Measurements from ENCODE around the gene PARN.

PARN gene

DNA sequence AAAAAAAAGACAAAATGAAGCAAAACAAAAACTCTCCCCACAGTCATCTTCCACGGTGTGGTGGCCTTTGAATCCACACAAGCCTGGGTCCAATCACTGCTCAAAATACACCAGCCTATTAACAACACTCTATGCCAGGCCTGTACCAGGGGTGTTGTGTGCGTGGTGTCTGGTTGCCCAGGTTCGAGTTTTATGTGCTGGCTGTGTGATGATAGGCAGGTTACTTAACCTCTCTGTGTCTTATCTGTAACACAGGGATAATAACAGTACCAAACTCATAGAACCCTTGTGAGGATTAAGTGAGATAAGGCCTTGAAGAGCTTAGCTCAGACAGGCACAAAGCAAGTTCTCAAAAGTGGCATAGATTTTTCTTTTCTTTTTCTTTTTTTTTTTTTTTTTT, 235.2 kb downstream of the PARN start:
- no peak for DNase-seq

DNA sequence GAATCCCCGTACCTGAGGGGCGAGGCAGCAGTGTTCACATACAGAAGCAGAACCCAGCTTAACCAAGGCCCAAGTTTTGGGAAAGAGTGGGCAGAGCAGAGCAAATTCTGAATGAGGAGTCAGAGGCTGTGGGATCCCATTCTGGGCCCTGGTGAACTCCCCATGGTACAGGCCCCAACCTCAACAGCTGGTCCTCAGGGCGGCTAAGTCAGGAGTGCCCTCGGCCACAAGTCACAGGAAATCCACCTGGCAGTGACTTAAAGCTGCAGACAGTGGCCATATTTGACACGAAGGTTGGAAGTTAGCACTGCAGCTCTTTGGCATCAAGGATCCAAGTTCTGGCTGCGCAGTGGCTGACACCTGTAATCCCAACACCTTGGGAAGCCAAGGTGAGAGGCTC, 237.1 kb downstream of the PARN start:
- no peak for DNase-seq

DNA sequence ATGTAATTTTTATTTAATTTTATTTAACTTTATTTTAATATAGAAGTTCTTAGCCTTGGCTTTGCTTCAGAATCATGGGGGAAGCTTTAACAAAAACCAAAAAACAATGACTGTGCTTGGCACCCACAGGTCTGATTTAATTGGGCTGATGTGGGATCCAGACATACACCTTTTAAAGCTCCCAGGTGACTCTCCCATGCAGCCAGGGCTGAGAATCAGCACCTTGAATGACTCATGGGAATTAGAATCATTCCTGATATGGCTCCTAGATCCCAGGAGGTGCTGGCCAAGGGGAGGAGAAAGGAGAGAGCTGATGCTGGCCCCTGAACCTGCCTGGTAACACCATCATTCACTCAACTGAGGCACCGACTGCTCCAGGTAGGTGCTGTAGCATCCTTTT, 240.7 kb downstream of the PARN start:
- no peak for DNase-seq

DNA sequence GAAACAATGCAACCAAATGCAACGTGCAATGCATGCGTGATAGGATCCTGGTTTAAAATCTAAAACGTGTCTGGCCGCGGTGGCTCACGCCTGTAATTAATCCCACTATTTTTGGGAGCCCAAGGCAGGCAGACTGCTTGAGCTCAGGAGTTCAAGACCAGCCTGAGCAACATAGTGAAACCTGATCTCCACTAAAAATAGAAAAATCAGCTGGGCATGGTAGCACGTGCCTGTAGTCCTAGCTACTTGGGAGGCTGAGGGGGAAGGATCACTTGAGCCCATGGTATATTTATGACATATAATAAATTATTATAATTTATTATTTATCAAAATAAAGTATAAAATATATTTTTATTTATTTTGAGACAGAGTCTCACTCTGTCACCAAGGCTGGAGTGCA, 241.8 kb downstream of the PARN start:
- no peak for DNase-seq

DNA sequence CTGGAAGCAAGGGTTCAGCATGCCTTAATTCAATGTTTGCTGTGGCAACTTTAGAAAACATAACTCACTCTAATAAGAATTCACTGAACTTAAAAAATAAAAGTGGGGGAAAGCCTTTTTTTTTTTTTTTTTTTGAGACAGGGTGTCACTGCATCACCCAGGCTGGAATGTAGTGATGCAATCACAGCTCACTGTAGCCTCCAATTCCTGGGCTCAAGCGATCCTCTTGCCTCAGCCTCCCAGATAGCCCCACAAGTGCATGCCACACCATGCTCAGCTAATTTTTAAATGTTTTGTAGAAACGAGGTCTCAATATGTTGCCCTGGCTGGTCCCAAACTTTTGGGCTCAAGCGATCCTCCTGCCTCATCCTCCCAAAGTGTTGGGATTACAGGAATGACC, 243.9 kb downstream of the PARN start:
- no peak for DNase-seq
